GM21529 (cell line): ENCODE data around the gene RLN1.
"Not testable (repeated sequence)": the region's sequence is repeated elsewhere in the genome, so short reads cannot be mapped to it uniquely, and the experiment has no call there.

Experiments used
- ATAC-seq: cut with Tn5 transposase; IDR thresholded peaks from one replicate; pipeline ENCODE4 v1.9.1; 2021; ENCODE audit not compliant: unreplicated experiment

The RLN1 gene

GRCh38 chr9:5338992-5339981 lies at the start of gene RLN1:
Gene RLN1, minus strand, starts transcription at chr9:5339876. Its CDS starts 130 bp downstream, at chr9:5339746.
- ATAC-seq = peak; percentile 99

- ATAC-seq = peak; percentile 79
Measured at GRCh38 chr9:5389109-5389732, 49.5 kb upstream of the RLN1 start.

GRCh38 chr9:5388026-5388819 lies 48.5 kb upstream of the RLN1 start:
- no peak for ATAC-seq

- no peak for ATAC-seq
Measured at GRCh38 chr9:5384436-5384835, 44.8 kb upstream of the RLN1 start.

GRCh38 chr9:5382479-5382878 lies 42.8 kb upstream of the RLN1 start:
- ATAC-seq = no peak

GRCh38 chr9:5375790-5376477 lies 36.3 kb upstream of the RLN1 start:
- ATAC-seq = no peak

GRCh38 chr9:5375091-5375490 lies 35.4 kb upstream of the RLN1 start:
- peak; percentile 86 for ATAC-seq

- ATAC-seq = peak; percentile 91
Measured at GRCh38 chr9:5364294-5365024, 24.8 kb upstream of the RLN1 start.

- ATAC-seq = no peak
Measured at GRCh38 chr9:5361326-5362010, 21.8 kb upstream of the RLN1 start.

- no peak for ATAC-seq
Measured at GRCh38 chr9:5360341-5360740, 20.7 kb upstream of the RLN1 start.

GRCh38 chr9:5357431-5358105 lies 17.9 kb upstream of the RLN1 start:
- ATAC-seq = no peak

GRCh38 chr9:5355817-5356216 lies 16.1 kb upstream of the RLN1 start:
- ATAC-seq = no peak

- ATAC-seq = no peak
Measured at GRCh38 chr9:5355226-5355625, 15.6 kb upstream of the RLN1 start.

- ATAC-seq = no peak
Measured at GRCh38 chr9:5354184-5354583, 14.5 kb upstream of the RLN1 start.

GRCh38 chr9:5352637-5353248 lies 13.1 kb upstream of the RLN1 start:
- ATAC-seq = no peak

GRCh38 chr9:5336688-5337087 lies 3.0 kb downstream of the RLN1 start:
- no peak for ATAC-seq

- ATAC-seq = not testable (repeated sequence)
Measured at GRCh38 chr9:5331276-5331675, 8.4 kb downstream of the RLN1 start.

GRCh38 chr9:5326893-5327548 lies 12.7 kb downstream of the RLN1 start:
- ATAC-seq = no peak
